DND-41 (cell line): ENCODE data around the gene KSR1.

Experiments
- ATAC-seq: fragments of 200-7000 bp; cut with Tn5 transposase; 3 replicates; pipeline ENCODE4 v1.9.1; 2021; ENCODE audit warnings: low read depth; ENCODE audit not compliant: insufficient read depth
- DNase-seq: peaks from one replicate; pipeline ENCODE4 v3.0.0-alpha.2; 2020
- H2AFZ ChIP-seq: 2 replicates; pipeline ENCODE4 v1.6.0; 2012; ENCODE audit warnings: low read depth, low read length
- H3K27ac ChIP-seq: 2 replicates; pipeline ENCODE4 v1.5.1; 2012; ENCODE audit warnings: low read length, inconsistent platforms
- H3K27me3 ChIP-seq: fragments of 200-600 bp; sonication (generic); 2 replicates; pipeline ENCODE4 v1.6.0; 2012; ENCODE audit warnings: low read length, mild to moderate bottlenecking, inconsistent platforms; ENCODE audit not compliant: insufficient read depth, poor library complexity
- H3K36me3 ChIP-seq: 2 replicates; pipeline ENCODE4 v1.5.1; 2012; ENCODE audit warnings: low read length, inconsistent platforms; ENCODE audit not compliant: insufficient read depth
- H3K4me1 ChIP-seq: 2 replicates; pipeline ENCODE4 v1.5.1; 2012; ENCODE audit warnings: mild to moderate bottlenecking, low read length; ENCODE audit not compliant: insufficient read depth
- H3K4me2 ChIP-seq: 2 replicates; pipeline ENCODE4 v1.6.0; 2012; ENCODE audit warnings: mild to moderate bottlenecking, moderate library complexity, low read length, inconsistent platforms; ENCODE audit not compliant: insufficient read depth
- H3K4me3 ChIP-seq, 2 experiments: fragments of 200-600 bp in 1 of 2; shearing (Covaris generic) in 1 of 2; 2 replicates each; pipeline ENCODE4 v1.5.1; 2012 to 2016; ENCODE audit warnings: inconsistent platforms in 2 of 2, low read length in 2 of 2, mild to moderate bottlenecking in 2 of 2, low read depth in 1 of 2, moderate library complexity in 1 of 2
- H3K79me2 ChIP-seq: 2 replicates; pipeline ENCODE4 v1.6.0; 2012; ENCODE audit warnings: low read length, inconsistent platforms; ENCODE audit not compliant: insufficient read depth
- H3K9ac ChIP-seq: 2 replicates; pipeline ENCODE4 v1.6.0; 2012; ENCODE audit warnings: low read depth, mild to moderate bottlenecking, inconsistent platforms, low read length, moderate library complexity
- H3K9me3 ChIP-seq: 2 replicates; pipeline ENCODE4 v1.5.1; 2012; ENCODE audit warnings: low read length, moderate library complexity, mild to moderate bottlenecking, inconsistent platforms; ENCODE audit not compliant: insufficient read depth, severe bottlenecking
- H4K20me1 ChIP-seq: 2 replicates; pipeline ENCODE4 v1.6.0; 2012; ENCODE audit warnings: low read length; ENCODE audit not compliant: insufficient read depth
- CTCF ChIP-seq: IDR thresholded peaks from 2 replicates; pipeline ENCODE4 v1.5.1; 2012; ENCODE audit warnings: borderline replicate concordance, low read length, moderate library complexity, mild to moderate bottlenecking; ENCODE audit not compliant: poor library complexity, severe bottlenecking; ENCODE audit errors: extremely low read depth
- EZH2 ChIP-seq: IDR thresholded peaks from 3 replicates; pipeline ENCODE4 v1.6.1; 2012; ENCODE audit warnings: borderline replicate concordance, low read depth, mild to moderate bottlenecking, moderate library complexity, low read length, inconsistent platforms; ENCODE audit not compliant: severe bottlenecking

The KSR1 gene

GRCh38 chr17:27502526-27503324, 46.5 kb downstream of the KSR1 start:
- Histone ChIP-seq H3K79me2 (no peaks in the 10 kb centered on the region), H2AFZ (no peak overlapping the region), H3K9ac (no peak overlapping the region), H3K36me3 (no peaks in the 10 kb centered on the region), H3K27me3 (no peaks in the 10 kb centered on the region), H3K9me3 (peaks cover 14% of the 10 kb centered on the region), H3K27ac (no peak overlapping the region), H4K20me1 (peaks cover 9% of the 10 kb centered on the region; the same call in 1 of the 2 replicates), H3K4me2 (no peak overlapping the region), H3K4me1 (peaks cover 9% of the 10 kb centered on the region), H3K4me3 (no peak overlapping the region)
- TF ChIP-seq CTCF (no peak), EZH2 (no peak)
- ATAC-seq, result no peak
- DNase-seq, result no peak

- H4K20me1 ChIP-seq, result peaks cover 14% of the 10 kb centered on the region; the same call in 1 of the 2 replicates
- H3K27me3 ChIP-seq, result no peaks in the 10 kb centered on the region
- H3K4me1 ChIP-seq, result peaks cover 9% of the 10 kb centered on the region
- ATAC-seq, result no peak
- H3K4me2 ChIP-seq, result no peak overlapping the region
- H3K27ac ChIP-seq, result no peak overlapping the region
- no peak for DNase-seq
- no peaks in the 10 kb centered on the region for H3K36me3 ChIP-seq
- no peak for TF ChIP-seq CTCF
- TF ChIP-seq EZH2, result no peak
- H3K9ac ChIP-seq, result no peak overlapping the region
- peaks cover 14% of the 10 kb centered on the region for H3K9me3 ChIP-seq
- no peak overlapping the region for H2AFZ ChIP-seq
- no peaks in the 10 kb centered on the region for H3K79me2 ChIP-seq
- no peak overlapping the region for H3K4me3 ChIP-seq
Observed at GRCh38 chr17:27503611-27504010, 47.4 kb downstream of the KSR1 start.

GRCh38 chr17:27504188-27504995, 48.1 kb downstream of the KSR1 start:
- no peaks in the 10 kb centered on the region for H3K79me2 ChIP-seq
- no peak overlapping the region for H2AFZ ChIP-seq
- no peak overlapping the region for H3K27ac ChIP-seq
- peaks cover 9% of the 10 kb centered on the region for H3K4me1 ChIP-seq
- peaks cover 14% of the 10 kb centered on the region; the same call in 1 of the 2 replicates for H4K20me1 ChIP-seq
- no peak overlapping the region for H3K9ac ChIP-seq
- H3K9me3 ChIP-seq, result peaks cover 14% of the 10 kb centered on the region
- DNase-seq (no peak), ATAC-seq (no peak)
- H3K4me3 ChIP-seq, result no peak overlapping the region
- H3K4me2 ChIP-seq, result no peak overlapping the region
- no peaks in the 10 kb centered on the region for H3K27me3 ChIP-seq
- no peaks in the 10 kb centered on the region for H3K36me3 ChIP-seq
- no peak for TF ChIP-seq CTCF
- TF ChIP-seq EZH2, result no peak
